HEK293 (cell line): Measurements from ENCODE around the gene P2RY11.

Experiments
- GLI2 ChIP-seq: fragments of 450-650 bp; formaldehyde crosslinking; IDR thresholded peaks from 2 replicates; pipeline ENCODE4; 2017; ENCODE audit warnings: missing biosample characterization, missing genetic modification characterization, low read depth, borderline replicate concordance
- OVOL3 ChIP-seq: fragments of 450-650 bp; formaldehyde crosslinking; IDR thresholded peaks from 2 replicates; pipeline ENCODE4 v1.5.1; 2016; ENCODE audit warnings: missing biosample characterization, missing genetic modification characterization
- PBX3 ChIP-seq: sonication (generic); formaldehyde crosslinking; IDR thresholded peaks from 2 replicates; pipeline ENCODE4 v1.8.1; 2022; ENCODE audit warnings: mild to moderate bottlenecking, moderate library complexity, missing genetic modification reagents
- RBAK ChIP-seq: fragments of 450-650 bp; formaldehyde crosslinking; IDR thresholded peaks from 2 replicates; pipeline ENCODE4 v1.5.1; 2016; ENCODE audit warnings: missing biosample characterization, missing genetic modification characterization
- REPIN1 ChIP-seq: fragments of 450-650 bp; formaldehyde crosslinking; IDR thresholded peaks from 2 replicates; pipeline ENCODE4 v1.5.1; 2017; ENCODE audit warnings: missing biosample characterization, missing genetic modification characterization, low read depth
- SCRT1 ChIP-seq: fragments of 450-650 bp; formaldehyde crosslinking; IDR thresholded peaks from 2 replicates; pipeline ENCODE4 v1.5.1; 2016; ENCODE audit warnings: missing biosample characterization, missing genetic modification characterization, borderline replicate concordance
- WT1 ChIP-seq: fragments of 450-650 bp; formaldehyde crosslinking; IDR thresholded peaks from 2 replicates; pipeline ENCODE4 v1.5.1; 2016; ENCODE audit warnings: missing biosample characterization, missing genetic modification characterization
- ZBTB48 ChIP-seq: fragments of 450-650 bp; formaldehyde crosslinking; IDR thresholded peaks from 2 replicates; pipeline ENCODE4 v1.5.1; 2016; ENCODE audit warnings: missing biosample characterization, missing genetic modification characterization
- ZBTB49 ChIP-seq: fragments of 450-650 bp; formaldehyde crosslinking; IDR thresholded peaks from 2 replicates; pipeline ENCODE4 v1.5.1; 2016; ENCODE audit warnings: missing biosample characterization, missing genetic modification characterization, low read depth
- ZNF112 ChIP-seq: fragments of 450-650 bp; formaldehyde crosslinking; IDR thresholded peaks from 2 replicates; pipeline ENCODE4 v1.5.0; 2017; ENCODE audit warnings: missing biosample characterization, missing genetic modification characterization
- ZNF121 ChIP-seq: fragments of 450-650 bp; formaldehyde crosslinking; IDR thresholded peaks from 2 replicates; pipeline ENCODE4 v1.5.1; 2016; ENCODE audit warnings: missing biosample characterization, missing genetic modification characterization
- ZNF157 ChIP-seq: fragments of 450-650 bp; formaldehyde crosslinking; IDR thresholded peaks from 2 replicates; pipeline ENCODE4 v1.5.1; 2016; ENCODE audit warnings: missing biosample characterization, missing genetic modification characterization
- ZNF18 ChIP-seq: fragments of 450-650 bp; formaldehyde crosslinking; IDR thresholded peaks from 2 replicates; pipeline ENCODE4 v1.5.1; 2016; ENCODE audit warnings: missing biosample characterization, missing genetic modification characterization
- ZNF184 ChIP-seq: fragments of 450-650 bp; IDR thresholded peaks from 2 replicates; pipeline ENCODE4 v1.5.1; 2018; ENCODE audit warnings: missing biosample characterization, mild to moderate bottlenecking, missing genetic modification characterization
- ZNF302 ChIP-seq: fragments of 450-650 bp; formaldehyde crosslinking; IDR thresholded peaks from 2 replicates; pipeline ENCODE4 v1.5.1; 2016; ENCODE audit warnings: missing biosample characterization, missing genetic modification characterization, low read depth
- ZNF561 ChIP-seq: fragments of 450-650 bp; IDR thresholded peaks from 2 replicates; pipeline ENCODE4 v1.5.1; 2018; ENCODE audit warnings: missing biosample characterization, missing genetic modification characterization, borderline replicate concordance
- ZNF571 ChIP-seq: fragments of 450-650 bp; formaldehyde crosslinking; IDR thresholded peaks from 2 replicates; pipeline ENCODE4 v1.5.0; 2017; ENCODE audit warnings: missing biosample characterization, missing genetic modification characterization
- ZNF645 ChIP-seq: fragments of 450-650 bp; formaldehyde crosslinking; IDR thresholded peaks from 2 replicates; pipeline ENCODE4; 2016; ENCODE audit warnings: missing biosample characterization, missing genetic modification characterization
- ZNF837 ChIP-seq: fragments of 450-650 bp; formaldehyde crosslinking; IDR thresholded peaks from 2 replicates; pipeline ENCODE4 v1.5.1; 2016; ENCODE audit warnings: missing biosample characterization, missing genetic modification characterization
- ZSCAN23 ChIP-seq: fragments of 450-650 bp; formaldehyde crosslinking; IDR thresholded peaks from 2 replicates; pipeline ENCODE4 v1.5.1; 2016; ENCODE audit warnings: missing biosample characterization, missing genetic modification characterization
- TF ChIP-seq, protein P1 (sequence below): fragments of 450-650 bp; formaldehyde crosslinking; IDR thresholded peaks from 2 replicates; pipeline ENCODE4 v1.5.1; 2016; ENCODE audit warnings: missing biosample characterization, missing genetic modification characterization
- TF ChIP-seq, protein P2 (sequence below): fragments of 450-650 bp; formaldehyde crosslinking; optimal IDR thresholded peaks from 2 replicates; pipeline ENCODE3; 2016; ENCODE audit warnings: missing biosample characterization, mild to moderate bottlenecking, missing genetic modification characterization
- TF ChIP-seq, protein P3 (sequence below): fragments of 450-650 bp; formaldehyde crosslinking; IDR thresholded peaks from 2 replicates; pipeline ENCODE4 v1.5.1; 2016; ENCODE audit warnings: missing biosample characterization, missing genetic modification characterization
- TF ChIP-seq, protein P4 (sequence below): fragments of 450-650 bp; formaldehyde crosslinking; IDR thresholded peaks from 2 replicates; pipeline ENCODE4 v1.5.1; 2017; ENCODE audit warnings: missing biosample characterization, missing genetic modification characterization

The P2RY11 gene

GRCh38 chr19:10105509-10106099 lies 5.9 kb upstream of the P2RY11 start (continued):
- TF ChIP-seq, protein P1, sequence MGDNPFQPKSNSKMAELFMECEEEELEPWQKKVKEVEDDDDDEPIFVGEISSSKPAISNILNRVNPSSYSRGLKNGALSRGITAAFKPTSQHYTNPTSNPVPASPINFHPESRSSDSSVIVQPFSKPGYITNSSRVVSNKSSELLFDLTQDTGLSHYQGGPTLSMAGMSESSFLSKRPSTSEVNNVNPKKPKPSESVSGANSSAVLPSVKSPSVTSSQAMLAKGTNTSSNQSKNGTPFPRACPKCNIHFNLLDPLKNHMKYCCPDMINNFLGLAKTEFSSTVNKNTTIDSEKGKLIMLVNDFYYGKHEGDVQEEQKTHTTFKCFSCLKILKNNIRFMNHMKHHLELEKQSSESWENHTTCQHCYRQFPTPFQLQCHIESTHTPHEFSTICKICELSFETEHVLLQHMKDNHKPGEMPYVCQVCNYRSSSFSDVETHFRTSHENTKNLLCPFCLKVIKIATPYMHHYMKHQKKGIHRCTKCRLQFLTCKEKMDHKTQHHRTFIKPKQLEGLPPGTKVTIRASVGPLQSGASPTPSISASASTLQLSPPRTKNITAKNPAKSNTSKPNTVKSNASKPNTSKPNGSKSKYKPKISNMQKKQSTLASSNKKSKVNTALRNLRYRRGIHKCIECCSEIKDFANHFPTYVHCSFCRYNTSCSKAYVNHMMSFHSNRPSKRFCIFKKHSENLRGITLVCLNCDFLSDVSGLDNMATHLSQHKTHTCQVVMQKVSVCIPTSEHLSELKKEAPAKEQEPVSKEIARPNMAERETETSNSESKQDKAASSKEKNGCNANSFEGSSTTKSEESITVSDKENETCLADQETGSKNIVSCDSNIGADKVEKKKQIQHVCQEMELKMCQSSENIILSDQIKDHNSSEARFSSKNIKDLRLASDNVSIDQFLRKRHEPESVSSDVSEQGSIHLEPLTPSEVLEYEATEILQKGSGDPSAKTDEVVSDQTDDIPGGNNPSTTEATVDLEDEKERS (tag by site-specific recombination), result no peak
- TF ChIP-seq ZSCAN23 (tag by site-specific recombination) (no peak), ZNF157 (tag by site-specific recombination) (no peak), ZNF561 (tag by site-specific recombination) (0 out of 2 replicates have a peak, but pooled peaks have one; percentile 49), ZBTB49 (tag by site-specific recombination) (no peak), RBAK (0 out of 2 replicates have a peak, but pooled peaks have one; percentile 8), ZNF18 (tag by site-specific recombination) (no peak), ZNF184 (peak; percentile 50; the same call in 1 of the 2 replicates), WT1 (tag by site-specific recombination) (no peak), SCRT1 (tag by site-specific recombination) (no peak), ZNF112 (tag by site-specific recombination) (no peak), ZNF121 (no peak), ZBTB48 (tag by site-specific recombination) (no peak), OVOL3 (tag by site-specific recombination) (no peak), ZNF645 (no peak), GLI2 (tag by site-specific recombination) (no peak), ZNF571 (no peak), REPIN1 (tag by site-specific recombination) (no peak), PBX3 (CRISPR knock-in tag) (0 out of 2 replicates have a peak, but pooled peaks have one; percentile 6), ZNF302 (tag by site-specific recombination) (no peak), ZNF837 (tag by site-specific recombination) (no peak)
- TF ChIP-seq, protein P2, sequence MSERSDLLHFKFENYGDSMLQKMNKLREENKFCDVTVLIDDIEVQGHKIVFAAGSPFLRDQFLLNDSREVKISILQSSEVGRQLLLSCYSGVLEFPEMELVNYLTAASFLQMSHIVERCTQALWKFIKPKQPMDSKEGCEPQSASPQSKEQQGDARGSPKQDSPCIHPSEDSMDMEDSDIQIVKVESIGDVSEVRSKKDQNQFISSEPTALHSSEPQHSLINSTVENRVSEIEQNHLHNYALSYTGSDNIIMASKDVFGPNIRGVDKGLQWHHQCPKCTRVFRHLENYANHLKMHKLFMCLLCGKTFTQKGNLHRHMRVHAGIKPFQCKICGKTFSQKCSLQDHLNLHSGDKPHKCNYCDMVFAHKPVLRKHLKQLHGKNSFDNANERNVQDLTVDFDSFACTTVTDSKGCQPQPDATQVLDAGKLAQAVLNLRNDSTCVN (tag by site-specific recombination), result no peak
- TF ChIP-seq, protein P3, sequence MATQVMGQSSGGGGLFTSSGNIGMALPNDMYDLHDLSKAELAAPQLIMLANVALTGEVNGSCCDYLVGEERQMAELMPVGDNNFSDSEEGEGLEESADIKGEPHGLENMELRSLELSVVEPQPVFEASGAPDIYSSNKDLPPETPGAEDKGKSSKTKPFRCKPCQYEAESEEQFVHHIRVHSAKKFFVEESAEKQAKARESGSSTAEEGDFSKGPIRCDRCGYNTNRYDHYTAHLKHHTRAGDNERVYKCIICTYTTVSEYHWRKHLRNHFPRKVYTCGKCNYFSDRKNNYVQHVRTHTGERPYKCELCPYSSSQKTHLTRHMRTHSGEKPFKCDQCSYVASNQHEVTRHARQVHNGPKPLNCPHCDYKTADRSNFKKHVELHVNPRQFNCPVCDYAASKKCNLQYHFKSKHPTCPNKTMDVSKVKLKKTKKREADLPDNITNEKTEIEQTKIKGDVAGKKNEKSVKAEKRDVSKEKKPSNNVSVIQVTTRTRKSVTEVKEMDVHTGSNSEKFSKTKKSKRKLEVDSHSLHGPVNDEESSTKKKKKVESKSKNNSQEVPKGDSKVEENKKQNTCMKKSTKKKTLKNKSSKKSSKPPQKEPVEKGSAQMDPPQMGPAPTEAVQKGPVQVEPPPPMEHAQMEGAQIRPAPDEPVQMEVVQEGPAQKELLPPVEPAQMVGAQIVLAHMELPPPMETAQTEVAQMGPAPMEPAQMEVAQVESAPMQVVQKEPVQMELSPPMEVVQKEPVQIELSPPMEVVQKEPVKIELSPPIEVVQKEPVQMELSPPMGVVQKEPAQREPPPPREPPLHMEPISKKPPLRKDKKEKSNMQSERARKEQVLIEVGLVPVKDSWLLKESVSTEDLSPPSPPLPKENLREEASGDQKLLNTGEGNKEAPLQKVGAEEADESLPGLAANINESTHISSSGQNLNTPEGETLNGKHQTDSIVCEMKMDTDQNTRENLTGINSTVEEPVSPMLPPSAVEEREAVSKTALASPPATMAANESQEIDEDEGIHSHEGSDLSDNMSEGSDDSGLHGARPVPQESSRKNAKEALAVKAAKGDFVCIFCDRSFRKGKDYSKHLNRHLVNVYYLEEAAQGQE (tag by site-specific recombination), result 0 out of 2 replicates have a peak, but pooled peaks have one; percentile 3
- TF ChIP-seq, protein P4, sequence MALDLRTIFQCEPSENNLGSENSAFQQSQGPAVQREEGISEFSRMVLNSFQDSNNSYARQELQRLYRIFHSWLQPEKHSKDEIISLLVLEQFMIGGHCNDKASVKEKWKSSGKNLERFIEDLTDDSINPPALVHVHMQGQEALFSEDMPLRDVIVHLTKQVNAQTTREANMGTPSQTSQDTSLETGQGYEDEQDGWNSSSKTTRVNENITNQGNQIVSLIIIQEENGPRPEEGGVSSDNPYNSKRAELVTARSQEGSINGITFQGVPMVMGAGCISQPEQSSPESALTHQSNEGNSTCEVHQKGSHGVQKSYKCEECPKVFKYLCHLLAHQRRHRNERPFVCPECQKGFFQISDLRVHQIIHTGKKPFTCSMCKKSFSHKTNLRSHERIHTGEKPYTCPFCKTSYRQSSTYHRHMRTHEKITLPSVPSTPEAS, result no peak
